Osteocyte (in vitro differentiated cells): ENCODE results near the gene RBBP6. TPM values are rescaled to one million over a fixed set of nuclear protein-coding genes. Genes with fewer than 3 reads are reported as not detected.

Source experiments
- DNase-seq: peaks from one replicate; pipeline ENCODE4 v3.0.0; 2021; ENCODE audit warnings: mixed read lengths; ENCODE audit not compliant: unreplicated experiment; ENCODE audit errors: extremely low spot score
- H3K27ac Mint-ChIP-seq: one replicate; pipeline ENCODE4 v1.8.0; 2021; ENCODE audit warnings: mild to moderate bottlenecking, mixed read lengths; ENCODE audit not compliant: unreplicated experiment
- H3K27me3 Mint-ChIP-seq: one replicate; pipeline ENCODE4 v1.8.0; 2021; ENCODE audit warnings: mixed read lengths; ENCODE audit not compliant: unreplicated experiment
- H3K36me3 Mint-ChIP-seq: one replicate; pipeline ENCODE4 v1.8.0; 2021; ENCODE audit warnings: mixed read lengths; ENCODE audit not compliant: unreplicated experiment
- H3K4me1 Mint-ChIP-seq: one replicate; pipeline ENCODE4 v1.8.0; 2021; ENCODE audit warnings: mixed read lengths; ENCODE audit not compliant: unreplicated experiment
- H3K4me3 Mint-ChIP-seq: one replicate; pipeline ENCODE4 v1.8.0; 2021; ENCODE audit warnings: mild to moderate bottlenecking, moderate library complexity, mixed read lengths; ENCODE audit not compliant: unreplicated experiment
- H3K9me3 Mint-ChIP-seq: one replicate; pipeline ENCODE4 v1.8.0; 2021; ENCODE audit warnings: mixed read lengths; ENCODE audit not compliant: unreplicated experiment
- CTCF ChIP-seq: fragments of 200-600 bp; sonication (generic); IDR thresholded peaks from 2 replicates; pipeline ENCODE4 v1.5.0; 2021; ENCODE audit warnings: antibody characterized with exemption, mild to moderate bottlenecking, moderate library complexity
- total RNA-seq: library from RNA; stranded (reverse); gene quantifications from 2 replicates; pipeline ENCODE4 v1.2.1, GENCODE V29; 2021

The RBBP6 gene
- total RNA-seq, 1 donor from 2014 or later: 54.6 TPM

- H3K4me1 Mint-ChIP-seq: no peaks in the 10 kb centered on the region
- peaks cover 32% of the 10 kb centered on the region for H3K27me3 Mint-ChIP-seq
- no peak for TF ChIP-seq CTCF
- H3K27ac Mint-ChIP-seq: no peak overlapping the region
- no peaks in the 10 kb centered on the region for H3K36me3 Mint-ChIP-seq
- H3K4me3 Mint-ChIP-seq: no peak overlapping the region
- no peaks in the 10 kb centered on the region for H3K9me3 Mint-ChIP-seq
- no peak for DNase-seq
Observed at GRCh38 chr16:24508614-24509013, 30.8 kb upstream of the RBBP6 start.

DNA sequence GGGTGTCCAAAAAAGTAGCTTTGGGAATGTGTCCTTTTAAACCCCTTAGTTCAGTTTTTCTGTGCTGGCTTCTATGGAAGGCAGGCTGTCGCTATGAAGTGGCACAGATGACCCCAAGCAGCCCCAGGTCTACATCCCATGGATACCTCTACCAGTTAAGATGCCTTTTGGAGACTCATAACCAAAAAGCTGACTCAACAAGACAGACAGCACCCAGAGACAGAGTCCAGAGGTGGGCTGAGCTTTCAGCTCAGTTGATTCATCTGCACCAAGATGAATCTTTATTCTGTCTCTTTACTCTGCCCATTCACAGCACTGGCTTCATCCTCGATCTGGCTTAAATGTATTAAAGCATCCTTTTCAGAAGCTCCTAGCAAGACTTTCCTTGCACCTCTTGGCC lies 29.8 kb upstream of the RBBP6 start:
- Mint-ChIP-seq H3K4me3 (no peak overlapping the region), H3K9me3 (no peaks in the 10 kb centered on the region), H3K36me3 (no peaks in the 10 kb centered on the region), H3K27ac (no peak overlapping the region), H3K27me3 (peaks cover 24% of the 10 kb centered on the region), H3K4me1 (no peaks in the 10 kb centered on the region)
- no peak for DNase-seq
- no peak for TF ChIP-seq CTCF

GRCh38 chr16:24511174-24511573 lies 28.2 kb upstream of the RBBP6 start:
- no peak for DNase-seq
- TF ChIP-seq CTCF: no peak
- H3K9me3 Mint-ChIP-seq: no peaks in the 10 kb centered on the region
- H3K36me3 Mint-ChIP-seq: no peaks in the 10 kb centered on the region
- H3K27me3 Mint-ChIP-seq: peaks cover 26% of the 10 kb centered on the region
- H3K4me1 Mint-ChIP-seq: no peaks in the 10 kb centered on the region
- no peak overlapping the region for H3K27ac Mint-ChIP-seq
- no peak overlapping the region for H3K4me3 Mint-ChIP-seq

GRCh38 chr16:24511792-24512191 lies 27.6 kb upstream of the RBBP6 start:
- Mint-ChIP-seq H3K4me3 (no peak overlapping the region), H3K4me1 (no peaks in the 10 kb centered on the region), H3K27ac (no peak overlapping the region), H3K9me3 (no peaks in the 10 kb centered on the region), H3K36me3 (no peaks in the 10 kb centered on the region), H3K27me3 (peaks cover 27% of the 10 kb centered on the region)
- no peak for TF ChIP-seq CTCF
- no peak for DNase-seq

DNA sequence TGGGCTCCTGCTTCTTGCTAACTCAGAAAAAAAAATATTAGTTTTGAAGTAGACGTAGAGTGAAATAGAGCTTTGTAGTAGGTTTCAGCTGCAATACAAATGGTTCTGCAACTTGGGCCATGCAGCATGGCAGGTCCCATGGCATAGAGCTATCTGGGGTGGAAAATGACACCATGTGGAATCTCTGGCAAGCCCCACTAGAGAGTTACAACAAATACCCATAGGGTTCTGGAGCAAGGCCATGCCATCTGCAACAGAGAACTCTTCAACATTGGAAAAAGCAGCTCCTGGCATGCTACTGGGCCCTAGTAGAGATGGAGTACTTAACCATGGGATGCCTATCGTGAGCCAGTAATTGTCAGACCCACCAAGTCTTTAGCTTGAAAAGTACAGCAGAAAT lies 25.3 kb upstream of the RBBP6 start:
- no peak overlapping the region for H3K27ac Mint-ChIP-seq
- DNase-seq: no peak
- no peaks in the 10 kb centered on the region for H3K36me3 Mint-ChIP-seq
- TF ChIP-seq CTCF: no peak
- peaks cover 2% of the 10 kb centered on the region for H3K4me1 Mint-ChIP-seq
- H3K9me3 Mint-ChIP-seq: no peaks in the 10 kb centered on the region
- peaks cover 26% of the 10 kb centered on the region for H3K27me3 Mint-ChIP-seq
- H3K4me3 Mint-ChIP-seq: no peak overlapping the region
